GM12874 (cell line): ENCODE data around the gene HPD.

Source experiments
- TF ChIP-seq, protein P1 (sequence below): IDR thresholded peaks from 2 replicates; pipeline ENCODE4 v1.5.1; 2011; ENCODE audit warnings: low read depth, mild to moderate bottlenecking, control low read depth, low read length, moderate library complexity; ENCODE audit not compliant: insufficient read depth

Gene HPD

DNA sequence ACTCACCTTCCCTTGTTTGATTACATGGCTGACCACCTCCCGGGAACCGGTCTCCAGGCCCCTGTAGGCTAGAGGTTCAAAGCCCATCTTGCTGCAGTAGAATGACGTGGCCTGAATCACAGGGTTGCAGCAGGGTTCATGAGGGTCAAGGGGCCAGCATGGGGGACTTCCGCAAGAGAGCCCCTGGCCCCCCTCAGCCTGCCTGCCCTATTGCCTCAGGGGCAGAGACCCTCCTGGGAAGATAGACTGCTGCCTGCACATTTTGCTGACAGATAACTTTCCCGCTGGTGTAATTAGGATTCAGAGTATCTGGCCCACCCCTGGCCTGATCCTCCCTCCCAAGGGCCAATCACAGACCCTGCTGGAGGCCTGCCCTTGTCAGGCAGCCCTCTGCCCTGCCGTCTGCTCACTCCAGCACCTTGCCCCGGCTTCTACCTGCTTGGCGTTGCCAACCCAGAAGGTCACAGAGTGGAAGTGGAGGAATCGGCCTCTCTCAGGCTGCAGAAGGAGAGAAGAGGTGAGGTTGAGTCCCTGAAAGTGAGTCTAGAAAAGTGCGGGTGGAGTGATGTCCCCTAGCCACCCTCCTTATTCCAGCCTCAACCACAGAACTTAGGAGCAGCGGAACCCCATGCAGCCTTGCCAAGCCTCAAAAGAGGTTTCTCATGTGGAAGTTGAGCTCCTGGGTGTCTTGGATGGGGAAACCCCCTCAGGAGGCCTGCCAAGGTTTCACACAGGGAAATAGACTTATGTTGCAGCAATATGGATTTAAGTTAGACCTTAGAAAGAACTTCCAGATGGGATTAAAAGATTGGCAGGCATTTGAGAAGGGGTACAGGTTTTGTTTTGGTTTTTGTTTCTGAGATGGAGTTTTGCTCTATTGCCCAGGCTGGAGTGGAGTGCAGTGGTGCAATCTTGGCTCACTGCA, 1.1 kb downstream of the HPD start:
- TF ChIP-seq, protein P1, sequence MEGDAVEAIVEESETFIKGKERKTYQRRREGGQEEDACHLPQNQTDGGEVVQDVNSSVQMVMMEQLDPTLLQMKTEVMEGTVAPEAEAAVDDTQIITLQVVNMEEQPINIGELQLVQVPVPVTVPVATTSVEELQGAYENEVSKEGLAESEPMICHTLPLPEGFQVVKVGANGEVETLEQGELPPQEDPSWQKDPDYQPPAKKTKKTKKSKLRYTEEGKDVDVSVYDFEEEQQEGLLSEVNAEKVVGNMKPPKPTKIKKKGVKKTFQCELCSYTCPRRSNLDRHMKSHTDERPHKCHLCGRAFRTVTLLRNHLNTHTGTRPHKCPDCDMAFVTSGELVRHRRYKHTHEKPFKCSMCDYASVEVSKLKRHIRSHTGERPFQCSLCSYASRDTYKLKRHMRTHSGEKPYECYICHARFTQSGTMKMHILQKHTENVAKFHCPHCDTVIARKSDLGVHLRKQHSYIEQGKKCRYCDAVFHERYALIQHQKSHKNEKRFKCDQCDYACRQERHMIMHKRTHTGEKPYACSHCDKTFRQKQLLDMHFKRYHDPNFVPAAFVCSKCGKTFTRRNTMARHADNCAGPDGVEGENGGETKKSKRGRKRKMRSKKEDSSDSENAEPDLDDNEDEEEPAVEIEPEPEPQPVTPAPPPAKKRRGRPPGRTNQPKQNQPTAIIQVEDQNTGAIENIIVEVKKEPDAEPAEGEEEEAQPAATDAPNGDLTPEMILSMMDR = no peak

DNA sequence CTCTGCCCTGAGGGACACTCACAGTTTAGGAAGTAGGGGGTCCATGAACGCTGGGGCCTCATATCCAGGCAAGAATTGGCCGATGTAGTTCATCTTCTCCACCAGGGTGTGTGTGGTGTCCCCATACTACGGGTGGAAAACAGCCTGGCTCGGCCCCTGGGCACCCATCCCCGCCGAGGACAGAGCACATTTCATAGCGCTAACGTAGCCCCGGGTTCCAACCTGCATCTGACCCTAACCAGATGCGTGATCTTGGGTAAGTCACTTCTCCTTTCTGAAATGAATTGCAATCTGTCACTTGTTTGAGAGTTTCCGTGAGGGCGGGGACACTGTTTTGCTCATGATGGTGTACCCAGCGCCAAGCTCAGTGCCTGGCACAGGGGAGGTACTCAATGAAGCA, 9.0 kb downstream of the HPD start:
- TF ChIP-seq, protein P1 = no peak

DNA sequence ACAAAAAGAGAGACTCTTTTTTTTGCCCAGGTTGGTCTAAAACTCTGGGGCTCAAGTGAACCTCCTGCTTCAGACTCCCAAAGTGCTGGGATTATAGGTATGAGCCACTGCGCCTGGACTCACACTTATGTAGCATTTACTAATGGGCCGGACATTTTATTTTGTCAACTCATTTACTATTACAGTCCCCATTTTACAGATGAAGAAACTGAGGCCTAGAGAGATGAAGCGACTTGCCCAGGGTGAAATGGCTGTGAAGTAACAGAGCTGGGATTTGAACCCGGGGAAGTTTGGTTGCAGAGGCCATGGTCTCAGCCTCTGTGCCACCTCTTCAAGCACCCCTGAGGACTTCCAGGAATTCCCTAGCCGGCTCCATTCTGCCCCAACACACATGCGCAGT, 9.4 kb downstream of the HPD start:
- TF ChIP-seq, protein P1 = no peak

DNA sequence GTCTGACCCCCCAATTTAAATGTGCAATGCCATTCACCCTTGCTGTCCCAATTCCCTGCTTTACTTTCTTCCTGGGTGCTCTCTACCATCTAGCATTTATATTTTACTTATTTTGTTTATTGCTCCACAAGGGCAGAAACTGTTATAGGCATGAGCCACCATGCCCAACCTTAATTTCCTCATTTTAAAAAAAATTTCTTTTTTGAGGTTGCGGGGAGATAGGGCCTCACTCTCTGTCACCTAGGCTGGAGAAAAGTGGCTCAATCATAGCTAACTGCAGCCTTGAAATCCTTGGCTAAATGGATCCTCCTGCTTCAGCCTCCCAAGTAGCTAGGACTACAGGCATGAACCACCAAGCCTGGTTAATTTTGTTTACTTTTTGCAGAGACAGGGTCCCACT, 13.0 kb downstream of the HPD start:
- TF ChIP-seq, protein P1 = no peak

DNA sequence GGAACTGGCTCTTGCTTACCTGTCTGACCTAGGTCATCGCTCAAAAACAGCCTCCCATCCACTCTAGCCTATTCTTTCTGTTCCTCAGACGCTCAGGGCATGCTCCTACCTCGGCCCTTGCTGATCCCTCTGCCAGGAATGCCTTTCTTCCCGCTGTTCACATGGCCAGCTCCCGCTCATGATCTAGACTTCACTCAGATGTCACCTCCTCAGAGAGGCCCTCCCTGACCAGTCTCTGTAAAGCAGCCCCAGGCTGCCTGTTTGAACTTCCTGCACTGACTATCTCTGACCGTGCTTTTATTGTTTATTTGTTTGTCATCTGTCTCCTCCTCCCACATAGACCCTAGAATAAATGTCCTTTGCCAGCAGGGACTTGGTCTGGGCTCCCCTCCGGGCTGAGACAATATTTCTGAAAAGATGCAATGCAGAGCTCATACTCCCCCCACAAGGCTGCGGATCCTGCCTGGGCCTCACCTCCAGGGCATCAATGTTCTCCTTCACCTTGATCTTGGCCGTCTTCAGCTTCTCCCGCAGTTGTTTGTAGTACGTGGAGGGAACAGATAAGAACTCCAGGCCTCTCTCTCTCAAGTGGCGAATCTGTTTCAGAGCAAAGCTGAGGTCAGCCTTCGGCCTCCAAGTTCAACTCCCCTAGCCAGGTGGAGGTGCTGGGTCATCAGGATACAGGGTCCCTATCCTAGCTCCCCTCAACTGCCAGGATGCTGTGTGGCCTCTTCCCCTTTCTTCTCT, 15.2 kb downstream of the HPD start:
- TF ChIP-seq, protein P1 = no peak

DNA sequence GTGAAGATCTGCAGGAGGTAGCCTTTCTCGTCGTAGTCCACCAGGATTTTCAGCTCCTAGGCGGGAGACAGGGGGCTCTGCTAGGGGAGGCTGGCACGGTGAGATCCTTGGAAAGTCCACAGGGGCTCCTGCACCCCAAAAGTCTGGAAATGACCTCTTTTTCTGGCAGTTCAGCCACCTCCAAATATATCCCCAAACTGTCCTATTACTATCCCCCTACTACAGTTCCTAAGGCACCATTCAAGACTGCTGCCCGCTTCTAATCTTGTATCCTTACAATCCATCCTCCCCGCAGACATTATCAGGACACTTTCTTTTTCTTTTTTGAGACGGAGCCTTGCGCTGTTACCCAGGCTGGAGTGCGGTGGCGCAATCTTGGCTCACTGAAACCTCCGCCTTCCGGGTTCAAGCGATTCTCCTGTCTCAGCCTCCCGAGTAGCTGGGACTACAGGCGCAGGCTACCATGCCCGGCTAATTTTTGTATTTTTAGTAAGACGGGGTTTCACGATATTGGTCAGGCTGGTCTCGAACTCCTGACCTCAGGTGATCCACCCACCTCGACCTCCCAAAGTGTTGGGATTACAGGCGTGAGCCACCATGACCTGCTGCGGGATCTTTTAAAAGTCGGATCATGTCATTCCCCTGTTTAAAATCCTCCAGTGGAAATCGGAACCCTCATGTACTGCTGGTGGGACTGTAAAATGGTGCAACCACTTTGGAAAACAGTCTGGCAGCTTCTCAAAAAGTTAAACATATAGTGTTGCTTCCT, 18.5 kb downstream of the HPD start:
- TF ChIP-seq, protein P1 = no peak
